Myocyte (in vitro differentiated cells): ENCODE data around the gene ANKMY1. TPM values are rescaled to one million over a fixed set of nuclear protein-coding genes. Genes with fewer than 3 reads are reported as not detected.

Experiments used
- DNase-seq: peaks from one replicate; pipeline ENCODE4 v3.0.0-alpha.2; 2012; ENCODE audit warnings: low read depth
- total RNA-seq: library from RNA; depleted of rRNA; stranded (reverse); fragments of >200 nt; gene quantifications from 2 replicates; pipeline ENCODE4 v1.2.3, GENCODE V29; 2014

The ANKMY1 gene
- total RNA-seq, 1 donor from 2014 or later, result 5.3 TPM

- peak; percentile 92 for DNase-seq
Measured at GRCh38 chr2:240579771-240580614, 22.2 kb upstream of the ANKMY1 start.

GRCh38 chr2:240579071-240579762, 21.4 kb upstream of the ANKMY1 start:
- no peak for DNase-seq

- DNase-seq, result no peak
Measured at GRCh38 chr2:240578488-240578887, 20.7 kb upstream of the ANKMY1 start.

- no peak for DNase-seq
Measured at GRCh38 chr2:240578110-240578450, 20.3 kb upstream of the ANKMY1 start.

- DNase-seq, result no peak
Measured at GRCh38 chr2:240577281-240578109, 19.7 kb upstream of the ANKMY1 start.

GRCh38 chr2:240576436-240577205, 18.8 kb upstream of the ANKMY1 start:
- DNase-seq, result no peak

- DNase-seq, result no peak
Measured at GRCh38 chr2:240576036-240576435, 18.2 kb upstream of the ANKMY1 start.

GRCh38 chr2:240575101-240575965, 17.5 kb upstream of the ANKMY1 start:
- no peak for DNase-seq

- no peak for DNase-seq
Measured at GRCh38 chr2:240574386-240575100, 16.8 kb upstream of the ANKMY1 start.

GRCh38 chr2:240573516-240574385, 16.0 kb upstream of the ANKMY1 start:
- no peak for DNase-seq

- DNase-seq, result no peak
Measured at GRCh38 chr2:240573071-240573515, 15.3 kb upstream of the ANKMY1 start.

GRCh38 chr2:240572141-240573031, 14.6 kb upstream of the ANKMY1 start:
- no peak for DNase-seq

- no peak for DNase-seq
Measured at GRCh38 chr2:240571314-240571973, 13.7 kb upstream of the ANKMY1 start.

GRCh38 chr2:240570531-240571313, 12.9 kb upstream of the ANKMY1 start:
- DNase-seq, result no peak

GRCh38 chr2:240569998-240570530, 12.3 kb upstream of the ANKMY1 start:
- no peak for DNase-seq
